ENCODE measurements around the gene DBF4. TPM values are rescaled to one million over a fixed set of nuclear protein-coding genes. Genes with fewer than 3 reads are reported as not detected.

Gene DBF4
- total RNA-seq, 1 experiment from 2014 or later: 48.8 TPM

- no TSS peak for BruUV-seq (replicated peaks)
- H3K36me3 ChIP-seq (ENCODE audit: control insufficient read depth, insufficient read depth, low read length): peaks cover 40% of the 10 kb centered on the region
- TF ChIP-seq, protein P1, sequence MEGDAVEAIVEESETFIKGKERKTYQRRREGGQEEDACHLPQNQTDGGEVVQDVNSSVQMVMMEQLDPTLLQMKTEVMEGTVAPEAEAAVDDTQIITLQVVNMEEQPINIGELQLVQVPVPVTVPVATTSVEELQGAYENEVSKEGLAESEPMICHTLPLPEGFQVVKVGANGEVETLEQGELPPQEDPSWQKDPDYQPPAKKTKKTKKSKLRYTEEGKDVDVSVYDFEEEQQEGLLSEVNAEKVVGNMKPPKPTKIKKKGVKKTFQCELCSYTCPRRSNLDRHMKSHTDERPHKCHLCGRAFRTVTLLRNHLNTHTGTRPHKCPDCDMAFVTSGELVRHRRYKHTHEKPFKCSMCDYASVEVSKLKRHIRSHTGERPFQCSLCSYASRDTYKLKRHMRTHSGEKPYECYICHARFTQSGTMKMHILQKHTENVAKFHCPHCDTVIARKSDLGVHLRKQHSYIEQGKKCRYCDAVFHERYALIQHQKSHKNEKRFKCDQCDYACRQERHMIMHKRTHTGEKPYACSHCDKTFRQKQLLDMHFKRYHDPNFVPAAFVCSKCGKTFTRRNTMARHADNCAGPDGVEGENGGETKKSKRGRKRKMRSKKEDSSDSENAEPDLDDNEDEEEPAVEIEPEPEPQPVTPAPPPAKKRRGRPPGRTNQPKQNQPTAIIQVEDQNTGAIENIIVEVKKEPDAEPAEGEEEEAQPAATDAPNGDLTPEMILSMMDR (IDR thresholded peaks at IDR 0.05): peak; percentile 8; the same call in 1 of the 2 replicates
- TF ChIP-seq POLR2AphosphoS5 (IDR thresholded peaks at IDR 0.05; ENCODE audit: low read depth, low read length): no peak
- H3K4me3 ChIP-seq (ENCODE audit: low read depth in 2 of 2, low read length in 2 of 2): no peak overlapping the region
- H3K27me3 ChIP-seq (ENCODE audit: control insufficient read depth, insufficient read depth, low read length): no peaks in the 10 kb centered on the region
- in situ Hi-C loops (cut with HindIII; ENCODE audit: low pct_unique_long_range_greater_than_20kb, low sequenced_read_pairs): no loop called here
- intact Hi-C loops (cut with micrococcal nuclease; ENCODE audit: unreplicated experiment): no loop called here
- ChIA-PET POLR2A (no interaction called here), CTCF (no interaction called here)
- ATAC-seq: no peak
- no peaks in the 10 kb centered on the region for H3K9me3 ChIP-seq (ENCODE audit: control insufficient read depth, insufficient read depth, low read depth, low read length)
- DNase-seq (ENCODE audit: low read depth, low spot score): no peak
- H3K27ac ChIP-seq (ENCODE audit: low read length): no peak overlapping the region
- no peaks in the 10 kb centered on the region for H3K4me1 ChIP-seq (ENCODE audit: control insufficient read depth, insufficient read depth, low read length)
Measured at GRCh38 chr7:87885018-87885417, 8.7 kb downstream of the DBF4 start.

DNA sequence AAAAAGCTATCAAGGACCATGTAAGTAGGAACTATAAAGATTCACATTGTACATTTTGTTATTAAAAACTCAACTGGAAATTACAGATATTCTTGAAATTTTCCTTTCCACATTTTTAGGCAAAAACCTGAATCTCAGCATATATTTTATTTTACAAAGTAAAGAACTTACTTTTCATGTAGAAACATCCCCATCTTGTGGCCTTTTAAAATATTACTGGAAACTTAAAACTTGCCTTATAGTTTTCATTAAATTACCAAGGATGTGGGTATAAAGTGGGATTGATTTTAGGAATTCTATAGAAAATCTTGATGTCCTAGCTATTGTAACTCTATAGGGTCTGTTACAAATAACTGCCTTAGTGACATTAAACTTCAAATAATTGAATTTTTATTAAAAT, 10.6 kb downstream of the DBF4 start:
- ATAC-seq: no peak
- Histone ChIP-seq H3K36me3 (ENCODE audit: control insufficient read depth, insufficient read depth, low read length) (peaks cover 35% of the 10 kb centered on the region), H3K4me1 (ENCODE audit: control insufficient read depth, insufficient read depth, low read length) (no peaks in the 10 kb centered on the region), H3K27me3 (ENCODE audit: control insufficient read depth, insufficient read depth, low read length) (no peaks in the 10 kb centered on the region), H3K4me3 (ENCODE audit: low read depth in 2 of 2, low read length in 2 of 2) (no peak overlapping the region), H3K27ac (ENCODE audit: low read length) (no peak overlapping the region), H3K9me3 (ENCODE audit: control insufficient read depth, insufficient read depth, low read depth, low read length) (no peaks in the 10 kb centered on the region)
- BruUV-seq (replicated peaks): no TSS peak
- DNase-seq (ENCODE audit: low read depth, low spot score): no peak
- intact Hi-C loops (cut with micrococcal nuclease; ENCODE audit: unreplicated experiment): loop anchor here (2.0 kb wide), 2 partner anchors 88 to 380 kb away; no protein-coding TSS in a partner anchor
- ChIA-PET POLR2A (interaction anchor here (0.8 kb wide), 1 partner anchor 20 kb away, joined by 13 read pairs; no protein-coding TSS in a partner anchor), CTCF (interaction anchor here (0.7 to 1.1 kb wide), 4 partner anchors 37 to 471 kb away, joined by 3 to 7 read pairs (median 4); no protein-coding TSS in a partner anchor)
- in situ Hi-C loops (cut with HindIII; ENCODE audit: low pct_unique_long_range_greater_than_20kb, low sequenced_read_pairs): no loop called here
- TF ChIP-seq SIN3A (IDR thresholded peaks at IDR 0.05; ENCODE audit: borderline replicate concordance, insufficient read depth, low read depth, low read length): no peak
- TF ChIP-seq, protein P1 (IDR thresholded peaks at IDR 0.05): peak; percentile 25; the same call in 1 of the 2 replicates

DNA sequence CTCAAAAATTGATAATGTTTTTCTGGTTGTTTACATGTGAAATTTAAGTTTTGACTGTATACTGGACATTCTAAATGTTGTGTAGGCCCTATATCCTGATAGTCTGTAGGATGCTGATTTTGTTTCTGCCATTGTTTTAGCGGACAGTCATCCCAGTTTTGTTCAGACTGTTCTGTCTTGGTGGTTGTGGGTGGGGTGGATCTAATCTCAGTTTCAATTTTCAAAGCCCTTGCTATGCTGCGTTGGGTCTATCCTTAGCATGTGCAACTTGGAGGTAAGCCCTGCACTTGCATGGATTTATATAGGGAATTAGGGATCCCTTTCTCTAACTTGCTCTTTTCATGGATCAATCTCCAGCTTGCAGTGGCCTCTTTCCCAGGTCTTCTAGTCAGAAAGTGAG, 19.1 kb downstream of the DBF4 start:
- H3K36me3 ChIP-seq (ENCODE audit: control insufficient read depth, insufficient read depth, low read length): peaks cover 42% of the 10 kb centered on the region
- H3K9me3 ChIP-seq (ENCODE audit: control insufficient read depth, insufficient read depth, low read depth, low read length): no peaks in the 10 kb centered on the region
- ChIA-PET POLR2A (no interaction called here), CTCF (no interaction called here)
- TF ChIP-seq, protein P2, sequence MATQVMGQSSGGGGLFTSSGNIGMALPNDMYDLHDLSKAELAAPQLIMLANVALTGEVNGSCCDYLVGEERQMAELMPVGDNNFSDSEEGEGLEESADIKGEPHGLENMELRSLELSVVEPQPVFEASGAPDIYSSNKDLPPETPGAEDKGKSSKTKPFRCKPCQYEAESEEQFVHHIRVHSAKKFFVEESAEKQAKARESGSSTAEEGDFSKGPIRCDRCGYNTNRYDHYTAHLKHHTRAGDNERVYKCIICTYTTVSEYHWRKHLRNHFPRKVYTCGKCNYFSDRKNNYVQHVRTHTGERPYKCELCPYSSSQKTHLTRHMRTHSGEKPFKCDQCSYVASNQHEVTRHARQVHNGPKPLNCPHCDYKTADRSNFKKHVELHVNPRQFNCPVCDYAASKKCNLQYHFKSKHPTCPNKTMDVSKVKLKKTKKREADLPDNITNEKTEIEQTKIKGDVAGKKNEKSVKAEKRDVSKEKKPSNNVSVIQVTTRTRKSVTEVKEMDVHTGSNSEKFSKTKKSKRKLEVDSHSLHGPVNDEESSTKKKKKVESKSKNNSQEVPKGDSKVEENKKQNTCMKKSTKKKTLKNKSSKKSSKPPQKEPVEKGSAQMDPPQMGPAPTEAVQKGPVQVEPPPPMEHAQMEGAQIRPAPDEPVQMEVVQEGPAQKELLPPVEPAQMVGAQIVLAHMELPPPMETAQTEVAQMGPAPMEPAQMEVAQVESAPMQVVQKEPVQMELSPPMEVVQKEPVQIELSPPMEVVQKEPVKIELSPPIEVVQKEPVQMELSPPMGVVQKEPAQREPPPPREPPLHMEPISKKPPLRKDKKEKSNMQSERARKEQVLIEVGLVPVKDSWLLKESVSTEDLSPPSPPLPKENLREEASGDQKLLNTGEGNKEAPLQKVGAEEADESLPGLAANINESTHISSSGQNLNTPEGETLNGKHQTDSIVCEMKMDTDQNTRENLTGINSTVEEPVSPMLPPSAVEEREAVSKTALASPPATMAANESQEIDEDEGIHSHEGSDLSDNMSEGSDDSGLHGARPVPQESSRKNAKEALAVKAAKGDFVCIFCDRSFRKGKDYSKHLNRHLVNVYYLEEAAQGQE (IDR thresholded peaks at IDR 0.05; ENCODE audit: insufficient read depth in 1 of 2, low read depth in 2 of 2, low read length in 1 of 2): no peak
- TF ChIP-seq, protein P1 (IDR thresholded peaks at IDR 0.05): no peak
- TF ChIP-seq POLR2AphosphoS5 (IDR thresholded peaks at IDR 0.05; ENCODE audit: low read depth, low read length): no peak
- no peak for TF ChIP-seq TCF7L2 (IDR thresholded peaks at IDR 0.05; ENCODE audit: low read depth, low read length)
- TF ChIP-seq SIN3A (IDR thresholded peaks at IDR 0.05; ENCODE audit: borderline replicate concordance, insufficient read depth, low read depth, low read length): no peak
- intact Hi-C loops (cut with micrococcal nuclease; ENCODE audit: unreplicated experiment): no loop called here
- no peak overlapping the region for H3K27ac ChIP-seq (ENCODE audit: low read length)
- H3K4me3 ChIP-seq (ENCODE audit: low read depth in 2 of 2, low read length in 2 of 2): no peak overlapping the region
- in situ Hi-C loops (cut with HindIII; ENCODE audit: low pct_unique_long_range_greater_than_20kb, low sequenced_read_pairs): no loop called here
- BruUV-seq (replicated peaks): no TSS peak
- ATAC-seq (no peak), DNase-seq (ENCODE audit: low read depth, low spot score) (no peak)
- H3K27me3 ChIP-seq (ENCODE audit: control insufficient read depth, insufficient read depth, low read length): no peaks in the 10 kb centered on the region
- no peaks in the 10 kb centered on the region for H3K4me1 ChIP-seq (ENCODE audit: control insufficient read depth, insufficient read depth, low read length)
